IgD-negative memory B cell (primary cell): ENCODE data around the gene PHF2. TPM values are rescaled to one million over a fixed set of nuclear protein-coding genes. Genes with fewer than 3 reads are reported as not detected.

Experiments used
- H3K27ac Mint-ChIP-seq, 3 donors: one replicate each; pipeline ENCODE4 v1.8.0; 2020 to 2022; ENCODE audit warnings: mild to moderate bottlenecking in 3 of 3, mixed read lengths in 3 of 3, moderate library complexity in 1 of 3
- H3K27me3 Mint-ChIP-seq: one replicate; pipeline ENCODE4 v1.8.0; 2021; ENCODE audit warnings: mixed read lengths
- H3K36me3 Mint-ChIP-seq: one replicate; pipeline ENCODE4 v1.8.0; 2020; ENCODE audit warnings: mild to moderate bottlenecking, mixed read lengths
- H3K4me1 Mint-ChIP-seq, 3 donors: one replicate each; pipeline ENCODE4 v1.8.0; 2020 to 2022; ENCODE audit warnings: mixed read lengths in 3 of 3, mild to moderate bottlenecking in 1 of 3
- H3K4me3 Mint-ChIP-seq, 4 donors: one replicate each; pipeline ENCODE4 v1.8.0; 2020 to 2022; ENCODE audit warnings: mild to moderate bottlenecking in 4 of 4, mixed read lengths in 4 of 4, moderate library complexity in 3 of 4
- H3K9me3 Mint-ChIP-seq, 3 donors: one replicate each; pipeline ENCODE4 v1.8.0; 2020 to 2021; ENCODE audit warnings: mixed read lengths in 3 of 3, mild to moderate bottlenecking in 1 of 3
- polyA plus RNA-seq: library from polyadenylated mRNA; unstranded; fragments of 300-500 nt; fragmentation: Illumina TruSeq; gene quantifications from one replicate; pipeline ENCODE4 v1.2.3, GENCODE V29; 2021

PHF2 gene
- polyA plus RNA-seq, result 1.6 TPM

GRCh38 chr9:93576258-93577077 is at the start of gene PHF2:
Gene PHF2, plus strand, starts transcription at chr9:93576584. Its CDS starts 190 bp downstream, at chr9:93576774.
- peak within 1 kb of the TSS; percentile 74 to 92 (median 90) for H3K27ac Mint-ChIP-seq
- peaks cover 2% of the 10 kb centered on the region for H3K36me3 Mint-ChIP-seq
- peak within 1 kb of the TSS; percentile 87 to 96 (median 95) for H3K4me3 Mint-ChIP-seq
- no peaks in the 10 kb centered on the region for H3K27me3 Mint-ChIP-seq
- no peaks in the 10 kb centered on the region for H3K9me3 Mint-ChIP-seq
- peaks cover 10 to 30% (median 19%) of the 10 kb centered on the region in 3 donors for H3K4me1 Mint-ChIP-seq

- H3K27ac Mint-ChIP-seq, result no peak overlapping the region
- peaks cover 2% of the 10 kb centered on the region for H3K36me3 Mint-ChIP-seq
- H3K9me3 Mint-ChIP-seq, result no peaks in the 10 kb centered on the region
- H3K27me3 Mint-ChIP-seq, result no peaks in the 10 kb centered on the region
- H3K4me3 Mint-ChIP-seq, result no peak overlapping the region
- peaks cover 0 to 4% (median 0%) of the 10 kb centered on the region in 3 donors for H3K4me1 Mint-ChIP-seq
Measured at GRCh38 chr9:93531374-93531773, 45.0 kb upstream of the PHF2 start.

DNA sequence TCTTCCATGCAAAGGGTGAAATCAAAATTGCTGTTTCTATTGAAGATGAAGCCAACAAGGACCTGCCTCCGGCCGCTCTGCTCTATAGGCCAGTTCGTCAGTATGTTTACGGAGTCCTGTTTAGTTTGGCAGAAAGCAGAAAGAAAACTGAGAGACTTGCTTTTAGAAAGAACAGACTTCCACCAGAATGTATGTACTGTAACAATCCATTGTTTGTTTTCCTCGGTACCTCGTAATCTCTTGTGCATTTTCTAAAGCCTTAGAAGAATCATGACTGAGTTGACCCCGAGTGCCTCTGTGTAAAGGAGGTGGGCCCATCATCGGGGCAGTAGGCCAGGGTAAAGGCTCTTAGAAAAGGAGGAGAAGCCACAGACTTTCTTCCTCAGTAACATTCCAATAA is 44.2 kb upstream of the PHF2 start:
- no peaks in the 10 kb centered on the region for H3K9me3 Mint-ChIP-seq
- H3K4me1 Mint-ChIP-seq, result peaks cover 0 to 4% (median 0%) of the 10 kb centered on the region in 3 donors
- peaks cover 2% of the 10 kb centered on the region for H3K36me3 Mint-ChIP-seq
- no peak overlapping the region for H3K4me3 Mint-ChIP-seq
- no peak overlapping the region for H3K27ac Mint-ChIP-seq
- no peaks in the 10 kb centered on the region for H3K27me3 Mint-ChIP-seq

DNA sequence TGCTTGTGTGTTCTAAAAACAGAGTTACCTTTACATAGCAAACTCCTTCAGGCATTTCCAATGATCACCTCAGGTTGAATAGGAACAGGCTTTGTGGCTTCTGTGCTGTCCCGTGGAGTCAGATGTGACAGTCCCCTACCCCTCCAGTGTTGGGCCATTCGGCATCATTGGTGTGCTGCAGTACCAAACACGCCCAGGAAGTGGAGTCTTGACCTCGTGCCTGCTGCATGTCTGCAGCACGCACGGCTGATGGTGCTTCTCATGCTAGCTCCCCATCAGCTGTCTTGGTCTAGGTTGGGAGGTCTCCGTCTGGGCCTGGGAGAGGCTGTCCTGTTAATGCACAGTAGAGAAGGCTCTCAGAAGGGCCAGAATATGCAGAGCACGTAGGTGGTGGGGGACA is 42.5 kb upstream of the PHF2 start:
- Mint-ChIP-seq H3K27ac (no peak overlapping the region), H3K36me3 (peaks cover 2% of the 10 kb centered on the region), H3K4me1 (peaks cover 0 to 4% (median 0%) of the 10 kb centered on the region in 3 donors), H3K27me3 (no peaks in the 10 kb centered on the region), H3K9me3 (no peaks in the 10 kb centered on the region), H3K4me3 (no peak overlapping the region)

DNA sequence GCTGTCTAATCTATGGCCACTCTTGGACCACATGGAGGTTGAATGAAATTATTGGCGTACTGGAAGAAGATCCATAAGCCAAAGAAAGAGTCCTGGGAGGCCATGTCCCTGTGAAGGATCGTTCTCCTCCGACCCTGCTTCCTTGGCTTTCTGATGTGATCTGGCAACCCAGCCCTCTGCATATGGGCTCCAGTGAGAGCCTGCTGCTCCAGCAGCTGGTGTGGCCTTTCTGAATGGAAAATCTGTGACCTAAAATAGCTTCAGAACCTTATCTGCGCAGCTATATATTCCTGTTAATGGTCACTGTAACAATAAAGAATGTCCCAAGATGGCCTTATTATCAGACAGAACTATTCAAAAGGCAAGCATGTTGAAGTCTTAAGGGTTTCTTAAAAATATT is 40.2 kb upstream of the PHF2 start:
- peaks cover 4% of the 10 kb centered on the region for H3K36me3 Mint-ChIP-seq
- H3K27ac Mint-ChIP-seq, result no peak overlapping the region
- H3K4me3 Mint-ChIP-seq, result no peak overlapping the region
- no peaks in the 10 kb centered on the region for H3K27me3 Mint-ChIP-seq
- no peaks in the 10 kb centered on the region for H3K9me3 Mint-ChIP-seq
- H3K4me1 Mint-ChIP-seq, result peaks cover 0 to 4% (median 0%) of the 10 kb centered on the region in 3 donors

DNA sequence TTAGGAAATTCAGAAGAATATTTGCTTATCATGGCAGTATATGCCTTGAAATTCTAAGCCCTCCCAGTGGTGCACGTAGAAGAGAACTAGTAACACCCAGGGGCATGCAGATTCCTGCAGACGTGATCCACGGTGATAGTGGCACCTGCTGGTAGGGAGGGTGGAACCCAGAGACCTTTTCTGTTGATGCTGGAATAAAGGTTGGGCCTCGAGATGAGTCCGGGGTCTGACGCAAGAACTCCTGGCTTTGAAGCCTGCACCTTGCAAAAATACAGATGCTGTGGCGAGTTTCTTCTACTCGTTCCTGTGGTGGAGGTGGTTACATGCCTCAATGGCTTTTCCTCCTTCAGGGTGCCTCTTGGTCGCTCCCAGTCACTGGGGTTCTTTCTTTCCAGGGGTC is 39.5 kb upstream of the PHF2 start:
- no peak overlapping the region for H3K4me3 Mint-ChIP-seq
- H3K9me3 Mint-ChIP-seq, result no peaks in the 10 kb centered on the region
- H3K36me3 Mint-ChIP-seq, result peaks cover 4% of the 10 kb centered on the region
- no peaks in the 10 kb centered on the region for H3K27me3 Mint-ChIP-seq
- H3K4me1 Mint-ChIP-seq, result peaks cover 0 to 4% (median 0%) of the 10 kb centered on the region in 3 donors
- peak overlapping the region in 1 of 3 donors; percentile 74 for H3K27ac Mint-ChIP-seq

DNA sequence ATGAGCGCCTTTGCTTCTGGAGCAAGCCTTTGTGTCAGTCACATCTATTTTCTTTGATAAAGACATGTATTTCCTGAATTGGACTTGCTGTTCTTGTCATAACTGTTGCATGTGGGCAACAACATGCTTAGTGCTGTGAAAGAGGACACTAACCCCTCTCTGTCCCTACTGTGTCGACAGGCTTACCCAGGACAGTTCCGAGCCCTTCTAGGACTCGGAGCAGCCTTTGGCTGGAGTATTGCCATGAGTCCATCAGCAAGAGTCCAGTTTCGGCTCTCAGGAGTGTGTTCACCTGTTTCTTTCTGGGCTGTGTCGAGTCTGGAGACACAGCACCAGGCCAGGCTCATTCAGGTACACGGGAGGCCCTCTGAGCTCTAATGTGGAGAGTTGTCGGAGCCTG is 36.1 kb upstream of the PHF2 start:
- no peaks in the 10 kb centered on the region for H3K9me3 Mint-ChIP-seq
- peaks cover 0 to 2% (median 0%) of the 10 kb centered on the region in 3 donors for H3K4me1 Mint-ChIP-seq
- H3K27ac Mint-ChIP-seq, result no peak overlapping the region
- H3K27me3 Mint-ChIP-seq, result no peaks in the 10 kb centered on the region
- H3K4me3 Mint-ChIP-seq, result no peak overlapping the region
- peaks cover 1% of the 10 kb centered on the region for H3K36me3 Mint-ChIP-seq

GRCh38 chr9:93541005-93541404 is 35.4 kb upstream of the PHF2 start:
- Mint-ChIP-seq H3K36me3 (peaks cover 1% of the 10 kb centered on the region), H3K4me1 (no peaks in the 10 kb centered on the region), H3K27ac (no peak overlapping the region), H3K4me3 (no peak overlapping the region), H3K9me3 (no peaks in the 10 kb centered on the region), H3K27me3 (no peaks in the 10 kb centered on the region)

DNA sequence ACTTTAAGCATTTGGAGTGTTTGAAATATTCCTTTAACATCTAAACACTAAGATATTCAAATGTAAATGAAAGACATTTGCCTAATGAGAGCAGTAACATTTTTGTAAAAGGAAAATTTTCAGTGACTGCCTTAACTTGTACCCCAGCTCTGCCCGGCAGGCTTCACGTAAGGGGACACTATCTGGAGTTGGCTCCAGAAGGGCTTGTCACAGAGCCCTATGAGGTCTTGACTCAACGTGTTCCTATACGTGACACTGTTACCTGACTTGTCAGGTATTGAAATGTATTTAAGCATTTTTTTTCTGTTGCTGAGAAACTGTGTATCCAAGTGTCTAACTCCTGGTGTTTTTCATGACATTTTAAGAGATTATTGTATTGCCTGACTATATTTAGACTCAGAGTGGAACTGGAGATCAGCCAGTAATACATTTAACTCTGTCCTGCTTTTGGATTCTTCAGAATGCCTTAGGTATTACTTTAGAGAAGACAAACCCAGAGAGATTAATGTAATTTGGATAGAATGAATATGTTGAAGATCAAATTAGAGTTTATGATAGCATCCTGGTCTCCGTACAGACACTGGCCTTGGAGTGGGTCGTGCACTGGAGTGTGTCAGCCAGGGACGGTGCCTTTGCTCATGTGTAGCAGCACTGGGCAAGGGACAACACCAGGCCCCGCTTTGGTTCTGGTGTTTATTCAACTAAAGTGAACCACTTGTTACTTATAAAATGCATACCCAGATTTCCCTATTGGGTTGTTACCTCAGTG is 34.6 kb upstream of the PHF2 start:
- no peaks in the 10 kb centered on the region for H3K9me3 Mint-ChIP-seq
- H3K4me3 Mint-ChIP-seq, result no peak overlapping the region
- no peaks in the 10 kb centered on the region for H3K4me1 Mint-ChIP-seq
- peaks cover 1% of the 10 kb centered on the region for H3K36me3 Mint-ChIP-seq
- no peak overlapping the region for H3K27ac Mint-ChIP-seq
- H3K27me3 Mint-ChIP-seq, result no peaks in the 10 kb centered on the region

DNA sequence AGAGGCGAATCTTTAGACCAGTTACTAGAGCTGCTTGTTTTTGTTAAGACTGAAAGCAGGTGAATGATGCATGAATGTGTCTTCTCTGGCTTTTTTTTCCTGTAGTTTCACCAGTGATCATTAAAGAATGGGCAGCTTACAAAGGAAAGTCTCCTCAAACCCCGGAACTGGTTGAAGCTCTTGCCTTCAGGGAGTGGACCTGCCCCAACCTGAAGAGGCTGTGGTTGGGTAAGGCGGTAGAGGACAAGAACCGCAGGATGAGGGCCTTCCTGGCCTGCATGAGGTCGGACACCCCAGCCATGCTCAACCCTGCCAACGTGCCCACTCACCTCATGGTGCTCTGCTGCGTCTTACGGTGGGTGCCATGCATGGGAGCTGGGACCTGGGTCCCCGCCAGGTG is 33.3 kb upstream of the PHF2 start:
- peaks cover 1% of the 10 kb centered on the region for H3K36me3 Mint-ChIP-seq
- no peaks in the 10 kb centered on the region for H3K4me1 Mint-ChIP-seq
- no peaks in the 10 kb centered on the region for H3K27me3 Mint-ChIP-seq
- no peaks in the 10 kb centered on the region for H3K9me3 Mint-ChIP-seq
- no peak overlapping the region for H3K4me3 Mint-ChIP-seq
- H3K27ac Mint-ChIP-seq, result no peak overlapping the region

DNA sequence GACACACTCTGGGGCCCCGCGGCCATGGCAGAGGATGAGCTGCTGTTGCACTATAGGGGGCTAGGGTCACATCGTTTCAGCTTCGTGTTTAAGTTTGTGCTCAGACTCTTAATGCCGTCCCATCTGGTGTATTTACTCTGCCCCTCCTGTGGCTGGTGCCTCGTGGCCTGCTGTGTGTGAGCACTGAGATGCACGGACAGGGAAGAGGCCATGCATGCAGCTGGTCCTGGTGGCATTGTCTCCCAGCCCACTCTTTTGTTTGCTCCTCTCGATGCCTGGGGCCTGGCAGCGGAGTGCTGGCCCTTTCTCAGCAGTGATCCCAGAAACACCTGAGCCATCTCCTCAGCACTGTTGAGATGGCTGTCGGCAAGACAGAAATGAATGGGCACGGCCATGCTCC is 30.0 kb upstream of the PHF2 start:
- Mint-ChIP-seq H3K4me3 (no peak overlapping the region), H3K27ac (peak overlapping the region in 1 of 3 donors; percentile 21), H3K4me1 (no peaks in the 10 kb centered on the region), H3K9me3 (no peaks in the 10 kb centered on the region), H3K36me3 (no peaks in the 10 kb centered on the region), H3K27me3 (no peaks in the 10 kb centered on the region)

- Mint-ChIP-seq H3K27ac (no peak overlapping the region), H3K4me1 (no peaks in the 10 kb centered on the region), H3K36me3 (peaks cover 2% of the 10 kb centered on the region), H3K27me3 (no peaks in the 10 kb centered on the region), H3K4me3 (no peak overlapping the region), H3K9me3 (no peaks in the 10 kb centered on the region)
Measured at GRCh38 chr9:93549611-93550010, 26.8 kb upstream of the PHF2 start.

DNA sequence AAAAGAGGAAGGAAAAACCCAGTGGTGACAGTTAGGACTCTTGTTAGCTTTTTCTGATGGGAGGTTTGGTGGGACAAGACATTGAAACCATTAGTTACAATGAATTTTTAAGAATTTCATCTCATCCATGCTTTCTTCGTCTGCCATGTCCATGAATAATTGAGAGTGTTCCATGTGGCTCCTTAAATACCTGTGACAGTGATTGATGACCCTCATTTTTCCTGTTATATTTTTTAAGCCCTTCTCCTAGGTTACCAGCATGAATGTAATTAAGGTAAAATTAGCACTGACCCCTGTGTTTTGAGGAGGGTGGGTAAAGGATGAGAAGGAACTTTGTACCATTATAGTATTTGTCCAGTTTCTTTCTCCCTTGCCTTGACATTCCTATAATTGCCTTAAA is 23.5 kb upstream of the PHF2 start:
- no peak overlapping the region for H3K27ac Mint-ChIP-seq
- no peaks in the 10 kb centered on the region for H3K27me3 Mint-ChIP-seq
- peaks cover 4% of the 10 kb centered on the region for H3K36me3 Mint-ChIP-seq
- H3K4me3 Mint-ChIP-seq, result no peak overlapping the region
- no peaks in the 10 kb centered on the region for H3K4me1 Mint-ChIP-seq
- no peaks in the 10 kb centered on the region for H3K9me3 Mint-ChIP-seq

GRCh38 chr9:93555370-93555769 is 21.0 kb upstream of the PHF2 start:
- Mint-ChIP-seq H3K9me3 (no peaks in the 10 kb centered on the region), H3K27me3 (no peaks in the 10 kb centered on the region), H3K36me3 (peaks cover 4% of the 10 kb centered on the region), H3K27ac (no peak overlapping the region), H3K4me3 (no peak overlapping the region), H3K4me1 (no peaks in the 10 kb centered on the region)

DNA sequence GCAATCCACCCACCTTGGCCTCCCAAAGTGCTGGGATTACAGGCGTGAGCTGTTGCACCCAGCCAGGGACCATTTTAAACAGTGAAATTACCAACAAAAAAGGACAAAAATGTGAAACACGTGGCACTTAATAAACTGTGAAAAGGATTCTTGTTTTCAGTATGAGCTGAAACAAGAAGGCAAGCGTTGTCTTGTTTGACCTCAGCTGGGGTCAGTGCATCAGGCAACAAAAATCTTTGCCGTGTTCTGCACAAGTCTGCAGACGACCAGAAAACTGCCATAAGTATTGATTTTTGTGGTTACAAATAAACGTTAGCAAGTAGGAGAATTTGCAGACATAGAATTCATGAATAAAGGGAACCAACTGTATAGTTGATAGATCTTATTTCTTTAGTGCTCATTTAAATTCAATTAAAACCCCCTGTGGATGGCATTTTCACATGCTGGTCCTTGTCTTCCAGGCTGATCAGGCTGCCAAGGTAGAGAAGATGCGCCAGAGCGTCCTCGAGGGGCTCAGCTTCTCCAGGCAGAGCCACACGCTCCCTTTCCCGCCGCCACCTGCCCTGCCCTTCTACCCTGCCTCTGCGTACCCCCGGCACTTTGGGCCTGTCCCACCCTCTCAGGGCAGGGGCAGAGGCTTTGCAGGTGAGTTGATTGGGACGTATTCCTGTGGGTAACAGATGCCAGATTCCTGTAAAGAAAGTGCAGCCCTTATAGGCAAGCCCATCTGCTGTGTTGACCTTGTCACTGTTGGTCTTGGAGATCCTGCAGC is 18.8 kb upstream of the PHF2 start:
- H3K9me3 Mint-ChIP-seq, result no peaks in the 10 kb centered on the region
- H3K4me1 Mint-ChIP-seq, result no peaks in the 10 kb centered on the region
- H3K36me3 Mint-ChIP-seq, result peaks cover 2% of the 10 kb centered on the region
- no peak overlapping the region for H3K27ac Mint-ChIP-seq
- no peak overlapping the region for H3K4me3 Mint-ChIP-seq
- no peaks in the 10 kb centered on the region for H3K27me3 Mint-ChIP-seq
